Activated naive CD4-positive, alpha-beta T cell treated with anti-CD3 and anti-CD28 coated beads, Interleukin-2, amount 50 U/mL, for 72 hours (primary cell): ENCODE results near the gene CTAG2. TPM values are rescaled to one million over a fixed set of nuclear protein-coding genes. Genes with fewer than 3 reads are reported as not detected.
"Not testable (repeated sequence)": the region's sequence is repeated elsewhere in the genome, so short reads cannot be mapped to it uniquely, and the experiment has no call there.

Experiments used
- ATAC-seq, 2 donors: fragments of 150-1000 bp; cut with Tn5 transposase; 2 replicates each; pipeline ENCODE4 v1.10.0; 2021; ENCODE audit warnings: mild to moderate bottlenecking in 2 of 2, moderate library complexity in 2 of 2
- DNase-seq, 2 donors: peaks; one replicate each; pipeline ENCODE4 v3.0.0; 2021 to 2022; ENCODE audit warnings: low spot score in 2 of 2
- H3K27ac Mint-ChIP-seq, 2 donors: one replicate each; pipeline ENCODE4 v1.8.0; 2022; ENCODE audit warnings: mild to moderate bottlenecking in 2 of 2, mixed read lengths in 2 of 2
- H3K36me3 Mint-ChIP-seq, 2 donors: one replicate each; pipeline ENCODE4 v1.8.0; 2022; ENCODE audit warnings: mixed read lengths in 2 of 2
- H3K9me3 Mint-ChIP-seq, 2 donors: one replicate each; pipeline ENCODE4 v1.8.0; 2022; ENCODE audit warnings: mixed read lengths in 2 of 2
- total RNA-seq, 2 donors: library from RNA; stranded (reverse); gene quantifications; one replicate each; pipeline ENCODE4 v1.2.3, GENCODE V29; 2022

CTAG2 gene
- total RNA-seq, 2 donors from 2014 or later, result not detected

- H3K27ac Mint-ChIP-seq, result peak overlapping the region in 1 of 2 donors; percentile 36
- H3K9me3 Mint-ChIP-seq, DNase-seq, H3K36me3 Mint-ChIP-seq, ATAC-seq: not testable (repeated sequence)
Measured at GRCh38 chrX:154607976-154608375, 45.4 kb downstream of the CTAG2 start.

- H3K36me3 Mint-ChIP-seq, result no peaks in the 10 kb centered on the region
- H3K9me3 Mint-ChIP-seq, result no peaks in the 10 kb centered on the region
- DNase-seq (no peak), ATAC-seq (no peak)
- no peak overlapping the region for H3K27ac Mint-ChIP-seq
Measured at GRCh38 chrX:154607370-154607769, 46.0 kb downstream of the CTAG2 start.

- H3K9me3 Mint-ChIP-seq, result no peaks in the 10 kb centered on the region
- H3K27ac Mint-ChIP-seq, result no peak overlapping the region
Measured at GRCh38 chrX:154605566-154605965, 47.8 kb downstream of the CTAG2 start.

GRCh38 chrX:154603438-154604430, 49.6 kb downstream of the CTAG2 start:
- no peak for DNase-seq
- Mint-ChIP-seq H3K9me3 (no peaks in the 10 kb centered on the region), H3K27ac (no peak overlapping the region), H3K36me3 (no peaks in the 10 kb centered on the region)
- no peak for ATAC-seq

More at GRCh38 chrX:154605566-154605965, 47.8 kb downstream of the CTAG2 start:
- no peaks in the 10 kb centered on the region for H3K36me3 Mint-ChIP-seq
- ATAC-seq, result no peak
- no peak for DNase-seq

- Mint-ChIP-seq H3K36me3 (no peaks in the 10 kb centered on the region), H3K9me3 (no peaks in the 10 kb centered on the region), H3K27ac (no peak overlapping the region)
- DNase-seq (no peak), ATAC-seq (no peak)
Measured at GRCh38 chrX:154602766-154603437, 50.5 kb downstream of the CTAG2 start.

- no peak for ATAC-seq
- no peaks in the 10 kb centered on the region for H3K36me3 Mint-ChIP-seq
- no peaks in the 10 kb centered on the region for H3K9me3 Mint-ChIP-seq
Measured at GRCh38 chrX:154602226-154602625, 51.2 kb downstream of the CTAG2 start.

More at GRCh38 chrX:154602226-154602625, 51.2 kb downstream of the CTAG2 start:
- no peak overlapping the region for H3K27ac Mint-ChIP-seq
- no peak for DNase-seq

Other genes with a start within 250 kb of the CTAG2 start
- 10 to 100 TPM; 14.7 to 20.6 TPM for gene DNASE1L1, start 244.3 kb downstream of the CTAG2 start, total RNA-seq
- gene TAFAZZIN, start 242.0 kb downstream of the CTAG2 start, total RNA-seq, result 10 to 100 TPM; 24.7 to 62.4 TPM
- gene ATP6AP1, start 224.9 kb downstream of the CTAG2 start, total RNA-seq, result 10 to 100 TPM; 26.9 to 44.5 TPM
- gene GDI1, start 216.4 kb downstream of the CTAG2 start, total RNA-seq, result 100 to 1,000 TPM in 1 of 2 donors, 10 to 100 TPM in 1; 96.4 to 213 TPM
- 10 to 100 TPM; 53.0 to 68.5 TPM for gene FAM50A, start 209.4 kb downstream of the CTAG2 start, total RNA-seq
- gene PLXNA3, start 195.3 kb downstream of the CTAG2 start, total RNA-seq, result 10 to 100 TPM; 37.2 to 40.4 TPM
- 10 to 100 TPM; 44.9 to 46.0 TPM for gene LAGE3, start 174.3 kb downstream of the CTAG2 start, total RNA-seq
- gene UBL4A, start 167.0 kb downstream of the CTAG2 start, total RNA-seq, result 10 to 100 TPM; 39.6 to 40.4 TPM
- gene SLC10A3, start 162.9 kb downstream of the CTAG2 start, total RNA-seq, result 10 to 100 TPM in 1 of 2 donors, 1 to 10 TPM in 1; 9.8 to 15.6 TPM
- gene FAM3A, start 137.3 kb downstream of the CTAG2 start, total RNA-seq, result 10 to 100 TPM; 27.7 to 32.7 TPM
- 10 to 100 TPM; 74.2 to 75.9 TPM for gene G6PD, start 106.7 kb downstream of the CTAG2 start, total RNA-seq
- 10 to 100 TPM; 34.2 to 35.0 TPM for gene IKBKG, start 106.0 kb downstream of the CTAG2 start, total RNA-seq
- not detected for gene CTAG1A, start 68.4 kb downstream of the CTAG2 start, total RNA-seq
- gene CTAG1B, start 34.3 kb downstream of the CTAG2 start, total RNA-seq, result not detected
- 1 to 10 TPM; 3.3 to 4.0 TPM for gene GAB3, start 97.5 kb upstream of the CTAG2 start, total RNA-seq
- 100 to 1,000 TPM; 112 to 120 TPM for gene DKC1, start 109.3 kb upstream of the CTAG2 start, total RNA-seq
- 10 to 100 TPM; 30.2 to 32.8 TPM for gene MPP1, start 151.9 kb upstream of the CTAG2 start, total RNA-seq
- gene SMIM9, start 181.1 kb upstream of the CTAG2 start, total RNA-seq, result not detected
- gene F8A1, start 232.8 kb upstream of the CTAG2 start, total RNA-seq, result 10 to 100 TPM in 1 of 2 donors, 1 to 10 TPM in 1; 7.5 to 17.6 TPM